Measurements from ENCODE around the gene MCAT. TPM values are rescaled to one million over a fixed set of nuclear protein-coding genes. Genes with fewer than 3 reads are reported as not detected.

MCAT gene
- total RNA-seq, 1 donor = 21.4 TPM

DNA sequence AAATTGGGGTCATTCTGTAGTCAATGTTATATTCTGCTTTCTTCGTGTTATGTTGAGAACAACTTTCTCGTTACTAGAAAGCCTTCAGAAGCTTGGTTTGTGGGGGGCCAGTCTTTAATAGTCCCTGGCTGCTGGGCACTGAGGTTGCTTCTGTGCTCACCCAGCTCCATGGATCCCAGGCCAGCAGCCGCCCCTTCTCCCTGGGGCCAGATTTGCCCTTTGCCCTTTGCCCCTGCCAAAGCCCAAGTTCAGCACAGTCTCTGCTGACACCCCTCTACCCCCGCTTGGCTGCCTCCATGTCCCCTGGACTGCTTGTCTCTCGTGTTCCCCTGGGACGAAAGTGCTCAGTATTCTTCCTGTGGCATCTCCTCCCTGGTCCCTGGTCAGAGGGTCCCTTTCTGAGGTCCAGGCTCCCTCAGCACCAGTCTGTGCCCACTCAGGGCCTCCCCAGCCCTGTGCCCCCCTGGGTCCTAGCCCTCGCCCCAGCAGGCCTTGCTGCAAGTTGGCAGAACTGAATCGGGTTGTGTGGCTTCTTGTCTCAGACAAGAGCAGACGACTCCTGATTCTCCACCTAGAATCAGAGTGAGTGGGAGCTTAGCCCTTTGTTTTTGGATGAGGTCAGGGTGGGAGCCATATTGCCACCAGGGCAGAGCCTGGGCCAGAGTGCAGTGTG is 14.8 kb upstream of the MCAT start:
- Histone ChIP-seq H3K9me3 (ENCODE audit: low read depth, low read length) (no peaks in the 10 kb centered on the region), H3K79me2 (ENCODE audit: insufficient read depth, low read length) (peaks cover 71% of the 10 kb centered on the region), H3K4me3 (ENCODE audit: insufficient read depth, low read length) (no peak overlapping the region), H3K4me2 (ENCODE audit: insufficient read depth, low read length) (no peak overlapping the region), H3K27me3 (ENCODE audit: insufficient read depth, low read length) (no peaks in the 10 kb centered on the region), H4K20me1 (ENCODE audit: insufficient read depth, low read length) (peaks cover 57% of the 10 kb centered on the region), H3K36me3 (ENCODE audit: insufficient read depth, low read length) (peaks cover 18% of the 10 kb centered on the region), H3K4me1 (ENCODE audit: insufficient read depth, low read length) (peaks cover 9% of the 10 kb centered on the region), H2AFZ (ENCODE audit: low read length) (no peak overlapping the region), H3K27ac (ENCODE audit: low read depth, low read length) (no peak overlapping the region)
- TF ChIP-seq CTCF (IDR thresholded peaks at IDR 0.05; ENCODE audit: extremely low read depth, low read depth, low read length) = no peak
- DNase-seq (ENCODE audit: insufficient read length, low spot score, missing footprints) = peak; percentile 81

- H4K20me1 ChIP-seq (ENCODE audit: insufficient read depth, low read length) = peaks cover 53% of the 10 kb centered on the region
- no peaks in the 10 kb centered on the region for H3K27me3 ChIP-seq (ENCODE audit: insufficient read depth, low read length)
- H3K79me2 ChIP-seq (ENCODE audit: insufficient read depth, low read length) = peaks cover 87% of the 10 kb centered on the region
Observed at GRCh38 chr22:43156413-43156812, 13.2 kb upstream of the MCAT start.

GRCh38 chr22:43155789-43156188 is 12.6 kb upstream of the MCAT start:
- no peak overlapping the region for H2AFZ ChIP-seq (ENCODE audit: low read length)
- H4K20me1 ChIP-seq (ENCODE audit: insufficient read depth, low read length) = peaks cover 49% of the 10 kb centered on the region
- peaks cover 9% of the 10 kb centered on the region for H3K4me1 ChIP-seq (ENCODE audit: insufficient read depth, low read length)
- H3K79me2 ChIP-seq (ENCODE audit: insufficient read depth, low read length) = peaks cover 91% of the 10 kb centered on the region
- DNase-seq (ENCODE audit: insufficient read length, low spot score, missing footprints) = peak; percentile 65
- no peak overlapping the region for H3K4me2 ChIP-seq (ENCODE audit: insufficient read depth, low read length)
- H3K27me3 ChIP-seq (ENCODE audit: insufficient read depth, low read length) = no peaks in the 10 kb centered on the region
- TF ChIP-seq CTCF (IDR thresholded peaks at IDR 0.05; ENCODE audit: extremely low read depth, low read depth, low read length) = no peak
- H3K27ac ChIP-seq (ENCODE audit: low read depth, low read length) = no peak overlapping the region
- no peak overlapping the region for H3K4me3 ChIP-seq (ENCODE audit: insufficient read depth, low read length)
- no peaks in the 10 kb centered on the region for H3K9me3 ChIP-seq (ENCODE audit: low read depth, low read length)
- H3K36me3 ChIP-seq (ENCODE audit: insufficient read depth, low read length) = peaks cover 10% of the 10 kb centered on the region

More at GRCh38 chr22:43156413-43156812, 13.2 kb upstream of the MCAT start:
- Histone ChIP-seq H3K4me2 (ENCODE audit: insufficient read depth, low read length) (no peak overlapping the region), H3K4me3 (ENCODE audit: insufficient read depth, low read length) (no peak overlapping the region), H3K27ac (ENCODE audit: low read depth, low read length) (no peak overlapping the region), H3K9me3 (ENCODE audit: low read depth, low read length) (no peaks in the 10 kb centered on the region), H2AFZ (ENCODE audit: low read length) (no peak overlapping the region), H3K36me3 (ENCODE audit: insufficient read depth, low read length) (peaks cover 12% of the 10 kb centered on the region), H3K4me1 (ENCODE audit: insufficient read depth, low read length) (peaks cover 9% of the 10 kb centered on the region)
- TF ChIP-seq CTCF (IDR thresholded peaks at IDR 0.05; ENCODE audit: extremely low read depth, low read depth, low read length) = no peak
- peak; percentile 23 for DNase-seq (ENCODE audit: insufficient read length, low spot score, missing footprints)

DNA sequence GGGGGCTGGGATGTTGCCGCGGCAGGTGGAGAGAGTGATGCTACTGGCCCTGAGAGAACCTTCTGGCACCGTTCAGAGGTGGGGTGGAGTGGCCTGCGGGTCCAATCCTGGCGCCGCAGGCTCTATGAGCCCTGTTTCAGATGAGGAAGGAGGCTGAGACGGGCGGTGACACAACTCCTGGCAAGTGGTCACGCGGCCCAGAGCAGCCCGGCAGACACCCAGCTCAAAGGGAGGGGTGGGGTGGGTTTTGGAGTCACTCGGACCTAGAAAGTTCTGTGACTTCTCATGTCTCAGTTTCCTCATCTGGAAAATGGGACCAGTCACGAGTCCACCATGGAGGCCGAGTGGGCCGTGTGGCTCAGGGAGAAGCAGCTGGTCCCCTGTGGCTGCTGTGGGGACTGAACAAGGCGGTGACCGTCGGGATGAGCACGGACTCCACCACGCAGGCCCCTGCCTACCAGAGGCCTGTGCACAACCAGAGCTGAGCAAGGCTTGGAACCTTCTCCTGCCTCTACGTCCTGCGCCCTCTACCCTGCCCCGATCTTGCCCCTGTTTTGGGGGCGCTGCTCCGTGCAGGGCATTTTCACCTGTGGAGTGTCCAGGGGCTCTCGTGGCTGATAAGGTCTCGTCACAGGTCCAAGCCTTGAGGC is 11.8 kb upstream of the MCAT start:
- Histone ChIP-seq H4K20me1 (ENCODE audit: insufficient read depth, low read length) (peaks cover 47% of the 10 kb centered on the region), H3K4me1 (ENCODE audit: insufficient read depth, low read length) (peaks cover 9% of the 10 kb centered on the region), H3K79me2 (ENCODE audit: insufficient read depth, low read length) (peaks cover 84% of the 10 kb centered on the region), H2AFZ (ENCODE audit: low read length) (no peak overlapping the region), H3K27me3 (ENCODE audit: insufficient read depth, low read length) (no peaks in the 10 kb centered on the region), H3K4me2 (ENCODE audit: insufficient read depth, low read length) (no peak overlapping the region), H3K36me3 (ENCODE audit: insufficient read depth, low read length) (peaks cover 2% of the 10 kb centered on the region), H3K27ac (ENCODE audit: low read depth, low read length) (peak overlapping the region; percentile 33), H3K9me3 (ENCODE audit: low read depth, low read length) (no peaks in the 10 kb centered on the region), H3K4me3 (ENCODE audit: insufficient read depth, low read length) (no peak overlapping the region)
- DNase-seq (ENCODE audit: insufficient read length, low spot score, missing footprints) = peak; percentile 68
- no peak for TF ChIP-seq CTCF (IDR thresholded peaks at IDR 0.05; ENCODE audit: extremely low read depth, low read depth, low read length)
